HFFc6 (cell line): ENCODE measurements around the gene TSFM. TPM values are rescaled to one million over a fixed set of nuclear protein-coding genes. Genes with fewer than 3 reads are reported as not detected.

ENCODE experiments used
- DNase-seq: peaks from one replicate; pipeline ENCODE4 v3.0.0-alpha.2; 2018
- H3K27ac Mint-ChIP-seq: 2 replicates; pipeline ENCODE4 v1.8.0; 2020; ENCODE audit warnings: mild to moderate bottlenecking, mixed read lengths
- H3K27me3 Mint-ChIP-seq: 2 replicates; pipeline ENCODE4 v1.8.0; 2021; ENCODE audit warnings: mild to moderate bottlenecking, moderate library complexity, mixed read lengths; ENCODE audit not compliant: insufficient read depth
- H3K36me3 Mint-ChIP-seq: 2 replicates; pipeline ENCODE4 v1.8.0; 2021; ENCODE audit warnings: low read depth, mixed read lengths
- H3K4me1 Mint-ChIP-seq: 2 replicates; pipeline ENCODE4 v1.8.0; 2020; ENCODE audit warnings: low read depth, mixed read lengths
- H3K4me3 Mint-ChIP-seq: 2 replicates; pipeline ENCODE4 v1.8.0; 2020; ENCODE audit warnings: mild to moderate bottlenecking, moderate library complexity, mixed read lengths
- H3K9me3 Mint-ChIP-seq: 2 replicates; pipeline ENCODE4 v1.8.0; 2020; ENCODE audit warnings: mild to moderate bottlenecking, mixed read lengths
- CTCF ChIP-seq: fragments of 200-600 bp; sonication (generic); IDR thresholded peaks from 2 replicates; pipeline ENCODE4 v1.5.0; 2021; ENCODE audit warnings: antibody characterized with exemption, mild to moderate bottlenecking
- total RNA-seq, 6 experiments: library from RNA; stranded (reverse); fragmentation: NEBNext Ultra II Directional; extraction: Animal tissue kit (Norgen Biotek cat#: 25700); gene quantifications; 2 replicates in 1 of 6; 3 replicates in 5 of 6; pipeline ENCODE4 v1.2.3, GENCODE V29; 2021

Gene TSFM
- total RNA-seq, 6 experiments from 2014 or later = 28.6 to 36.8 (median 33.7) TPM

- H3K27ac Mint-ChIP-seq = no peak overlapping the region
- H3K4me1 Mint-ChIP-seq = peaks cover 18% of the 10 kb centered on the region
- no peaks in the 10 kb centered on the region for H3K27me3 Mint-ChIP-seq
- H3K4me3 Mint-ChIP-seq = no peak overlapping the region
- TF ChIP-seq CTCF = no peak
- no peak for DNase-seq
- H3K36me3 Mint-ChIP-seq = no peaks in the 10 kb centered on the region; the same call in 1 of the 2 replicates
- no peaks in the 10 kb centered on the region for H3K9me3 Mint-ChIP-seq
Measured at GRCh38 chr12:57813111-57813970, 30.8 kb downstream of the TSFM start.

GRCh38 chr12:57813971-57814772, 31.6 kb downstream of the TSFM start:
- Mint-ChIP-seq H3K27ac (no peak overlapping the region), H3K27me3 (no peaks in the 10 kb centered on the region)
- DNase-seq = no peak

GRCh38 chr12:57815177-57816000, 32.8 kb downstream of the TSFM start:
- Mint-ChIP-seq H3K36me3 (no peaks in the 10 kb centered on the region; the same call in 1 of the 2 replicates), H3K27me3 (no peaks in the 10 kb centered on the region), H3K9me3 (no peaks in the 10 kb centered on the region), H3K4me1 (peaks cover 25% of the 10 kb centered on the region), H3K27ac (no peak overlapping the region), H3K4me3 (no peak overlapping the region)
- TF ChIP-seq CTCF = no peak
- no peak for DNase-seq

More at GRCh38 chr12:57813971-57814772, 31.6 kb downstream of the TSFM start:
- Mint-ChIP-seq H3K4me3 (no peak overlapping the region), H3K9me3 (no peaks in the 10 kb centered on the region), H3K4me1 (peaks cover 27% of the 10 kb centered on the region), H3K36me3 (no peaks in the 10 kb centered on the region; the same call in 1 of the 2 replicates)
- no peak for TF ChIP-seq CTCF

GRCh38 chr12:57816001-57816854, 33.6 kb downstream of the TSFM start:
- no peak for TF ChIP-seq CTCF
- Mint-ChIP-seq H3K36me3 (no peaks in the 10 kb centered on the region; the same call in 1 of the 2 replicates), H3K27me3 (no peaks in the 10 kb centered on the region; the same call in 1 of the 2 replicates), H3K9me3 (no peaks in the 10 kb centered on the region), H3K4me1 (peaks cover 19% of the 10 kb centered on the region), H3K4me3 (no peak overlapping the region), H3K27ac (no peak overlapping the region)
- DNase-seq = peak; percentile 13
